ENCODE measurements around the gene KCNH2. TPM values are rescaled to one million over a fixed set of nuclear protein-coding genes. Genes with fewer than 3 reads are reported as not detected.

Gene KCNH2
- total RNA-seq, 1 donor: not detected

DNA sequence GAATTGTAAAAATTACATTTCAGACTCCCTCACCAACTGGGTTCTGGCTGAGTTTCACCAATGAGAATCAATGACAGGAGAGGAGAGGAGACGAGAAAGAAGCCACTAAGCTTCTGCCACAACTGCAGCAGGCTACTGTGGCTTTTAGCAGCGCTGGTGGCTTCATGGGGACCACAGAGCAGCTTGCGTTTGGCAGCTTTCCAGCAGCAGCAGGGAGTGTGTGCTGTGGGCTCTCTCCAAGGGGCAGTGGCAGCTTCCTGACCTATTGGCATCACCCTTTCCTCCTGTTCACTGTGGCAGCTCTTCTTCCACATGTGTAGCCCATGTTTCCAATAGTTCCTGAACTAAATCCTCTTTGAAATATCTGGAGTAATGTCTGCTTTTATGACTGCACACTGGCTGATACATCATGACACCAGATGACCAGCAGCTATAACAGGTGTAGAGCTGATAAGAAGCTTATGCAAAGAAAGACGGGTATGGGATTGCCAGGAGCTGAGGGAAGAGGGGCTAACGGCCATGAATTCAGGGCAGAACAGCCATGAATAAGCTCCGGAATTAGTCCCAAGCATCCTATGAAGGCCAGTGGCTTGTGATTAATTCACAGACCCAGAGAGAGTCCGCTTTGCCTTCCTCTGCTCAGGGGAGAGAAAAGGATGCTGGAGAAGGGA is 46.8 kb downstream of the KCNH2 start:
- no peak for TF ChIP-seq CTCF (IDR thresholded peaks at IDR 0.05; ENCODE audit: extremely low read depth, low read depth, low read length)
- peak; percentile 35 for DNase-seq (ENCODE audit: insufficient read length, low spot score, missing footprints)
- H3K4me3 ChIP-seq (ENCODE audit: insufficient read depth, low read length): no peak overlapping the region

DNA sequence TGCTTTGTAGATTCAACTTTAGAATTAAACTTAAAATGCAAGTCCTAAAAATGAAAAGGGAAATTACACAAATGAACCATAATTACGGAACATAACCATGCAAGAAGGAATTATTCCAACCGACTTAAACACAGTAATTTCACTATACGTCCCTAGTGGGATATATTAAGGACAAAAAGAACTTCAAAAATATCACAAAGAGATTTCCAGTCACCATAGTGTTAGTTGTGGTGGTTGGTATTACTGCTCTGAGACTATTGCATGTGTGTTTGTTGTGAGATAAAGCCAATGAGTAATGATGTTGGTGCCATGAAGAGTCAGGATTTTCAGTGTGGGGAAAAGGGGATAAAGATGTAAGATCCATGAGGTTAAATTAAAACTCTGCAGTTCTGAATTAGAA is 49.6 kb downstream of the KCNH2 start:
- Histone ChIP-seq H3K79me2 (ENCODE audit: insufficient read depth, low read length) (no peaks in the 10 kb centered on the region), H3K9me3 (ENCODE audit: low read depth, low read length) (no peaks in the 10 kb centered on the region), H3K4me1 (ENCODE audit: insufficient read depth, low read length) (no peaks in the 10 kb centered on the region), H2AFZ (ENCODE audit: low read length) (no peak overlapping the region), H3K4me2 (ENCODE audit: insufficient read depth, low read length) (no peak overlapping the region), H3K27ac (ENCODE audit: low read depth, low read length) (no peak overlapping the region), H3K4me3 (ENCODE audit: insufficient read depth, low read length) (no peak overlapping the region), H4K20me1 (ENCODE audit: insufficient read depth, low read length) (no peaks in the 10 kb centered on the region), H3K27me3 (ENCODE audit: insufficient read depth, low read length) (peaks cover 3% of the 10 kb centered on the region), H3K36me3 (ENCODE audit: insufficient read depth, low read length) (no peaks in the 10 kb centered on the region)
- no peak for TF ChIP-seq CTCF (IDR thresholded peaks at IDR 0.05; ENCODE audit: extremely low read depth, low read depth, low read length)
- DNase-seq (ENCODE audit: insufficient read length, low spot score, missing footprints): no peak

More for the DNA sequence above, 46.8 kb downstream of the KCNH2 start:
- H3K36me3 ChIP-seq (ENCODE audit: insufficient read depth, low read length): no peaks in the 10 kb centered on the region
- no peaks in the 10 kb centered on the region for H3K79me2 ChIP-seq (ENCODE audit: insufficient read depth, low read length)
- no peaks in the 10 kb centered on the region for H4K20me1 ChIP-seq (ENCODE audit: insufficient read depth, low read length)
- H3K4me2 ChIP-seq (ENCODE audit: insufficient read depth, low read length): no peak overlapping the region
- no peaks in the 10 kb centered on the region for H3K4me1 ChIP-seq (ENCODE audit: insufficient read depth, low read length)
- no peaks in the 10 kb centered on the region for H3K9me3 ChIP-seq (ENCODE audit: low read depth, low read length)
- no peak overlapping the region for H3K27ac ChIP-seq (ENCODE audit: low read depth, low read length)
- no peak overlapping the region for H2AFZ ChIP-seq (ENCODE audit: low read length)
- H3K27me3 ChIP-seq (ENCODE audit: insufficient read depth, low read length): peaks cover 3% of the 10 kb centered on the region

- H3K79me2 ChIP-seq (ENCODE audit: insufficient read depth, low read length): no peaks in the 10 kb centered on the region
- TF ChIP-seq CTCF (IDR thresholded peaks at IDR 0.05; ENCODE audit: extremely low read depth, low read depth, low read length): no peak
- H3K27me3 ChIP-seq (ENCODE audit: insufficient read depth, low read length): peaks cover 3% of the 10 kb centered on the region
- H3K9me3 ChIP-seq (ENCODE audit: low read depth, low read length): no peaks in the 10 kb centered on the region
- DNase-seq (ENCODE audit: insufficient read length, low spot score, missing footprints): peak; percentile 73
- H3K4me2 ChIP-seq (ENCODE audit: insufficient read depth, low read length): no peak overlapping the region
- no peaks in the 10 kb centered on the region for H4K20me1 ChIP-seq (ENCODE audit: insufficient read depth, low read length)
- no peaks in the 10 kb centered on the region for H3K36me3 ChIP-seq (ENCODE audit: insufficient read depth, low read length)
- no peak overlapping the region for H2AFZ ChIP-seq (ENCODE audit: low read length)
- no peak overlapping the region for H3K4me3 ChIP-seq (ENCODE audit: insufficient read depth, low read length)
- H3K27ac ChIP-seq (ENCODE audit: low read depth, low read length): no peak overlapping the region
- H3K4me1 ChIP-seq (ENCODE audit: insufficient read depth, low read length): no peaks in the 10 kb centered on the region
These were observed 50.2 kb downstream of the KCNH2 start for GRCh38 chr7:150927956-150928344.

GRCh38 chr7:150927157-150927955 is 50.8 kb downstream of the KCNH2 start:
- no peak for TF ChIP-seq CTCF (IDR thresholded peaks at IDR 0.05; ENCODE audit: extremely low read depth, low read depth, low read length)
- Histone ChIP-seq H3K4me1 (ENCODE audit: insufficient read depth, low read length) (no peaks in the 10 kb centered on the region), H2AFZ (ENCODE audit: low read length) (no peak overlapping the region), H3K27me3 (ENCODE audit: insufficient read depth, low read length) (peaks cover 3% of the 10 kb centered on the region), H3K27ac (ENCODE audit: low read depth, low read length) (no peak overlapping the region), H3K4me3 (ENCODE audit: insufficient read depth, low read length) (no peak overlapping the region), H3K4me2 (ENCODE audit: insufficient read depth, low read length) (no peak overlapping the region), H3K36me3 (ENCODE audit: insufficient read depth, low read length) (no peaks in the 10 kb centered on the region), H3K9me3 (ENCODE audit: low read depth, low read length) (no peaks in the 10 kb centered on the region), H4K20me1 (ENCODE audit: insufficient read depth, low read length) (no peaks in the 10 kb centered on the region), H3K79me2 (ENCODE audit: insufficient read depth, low read length) (no peaks in the 10 kb centered on the region)
- peak; percentile 37 for DNase-seq (ENCODE audit: insufficient read length, low spot score, missing footprints)

All from osteoblast (primary cell).